ENCODE data around the gene LUC7L.
"Not testable (repeated sequence)": the region's sequence is repeated elsewhere in the genome, so short reads cannot be mapped to it uniquely, and the experiment has no call there.

LUC7L gene

DNA sequence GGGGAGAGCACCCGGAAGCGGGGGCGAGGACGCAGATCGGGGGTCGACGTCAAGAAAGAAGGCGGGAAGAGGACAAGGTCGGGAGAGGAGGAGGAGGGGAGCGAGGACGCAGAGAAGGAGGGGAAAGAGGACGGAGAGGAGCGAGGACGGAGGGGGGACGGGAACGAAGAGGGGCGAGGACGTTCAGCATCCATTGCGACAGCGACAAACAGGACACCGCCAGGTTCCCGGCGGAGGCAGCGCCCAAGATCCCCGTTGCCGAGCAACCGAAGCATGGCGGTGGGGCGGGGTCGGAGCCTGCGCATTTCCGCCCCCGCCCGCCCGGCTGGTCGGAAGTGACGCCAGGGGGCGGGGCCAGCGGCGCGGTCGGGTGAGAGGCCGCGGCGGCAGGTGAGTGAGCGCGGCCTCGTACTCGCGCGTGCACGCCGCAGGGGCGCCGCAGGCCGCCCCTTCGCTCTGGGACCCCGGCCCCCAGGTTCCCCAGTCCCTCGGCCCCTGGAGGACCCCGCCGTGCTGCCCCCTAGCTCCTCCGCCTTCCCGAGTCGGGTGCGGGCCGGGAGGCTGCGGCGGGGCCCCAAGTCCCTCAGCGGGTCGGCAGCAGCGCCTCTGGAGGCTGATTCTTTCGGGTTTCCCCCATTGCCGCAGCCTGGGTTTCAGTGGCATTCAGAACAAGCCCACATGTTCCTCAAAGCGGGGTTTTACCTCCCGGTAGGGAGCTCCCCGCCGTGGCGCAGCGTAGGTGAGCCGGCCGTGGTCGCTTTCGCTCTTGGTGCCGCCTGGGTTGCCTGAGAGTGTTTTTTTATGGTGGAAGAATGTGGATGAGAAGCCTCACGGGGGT is 5.4 kb upstream of the LUC7L start, which contains the start of gene FAM234A:
Gene FAM234A (plus strand): TSS at position 354 of the 838 bp plus-strand sequence. CDS start 19,593 bp downstream, outside the sequence.
- H3K9me3 ChIP-seq (ENCODE audit: low read length), result no peaks in the 10 kb centered on the region
- H3K4me1 ChIP-seq (ENCODE audit: insufficient read depth, low read length, severe bottlenecking), result peaks cover 16% of the 10 kb centered on the region
- H3K36me3 ChIP-seq (ENCODE audit: insufficient read depth, low read length), result no peaks in the 10 kb centered on the region
- no peak for TF ChIP-seq EZH2 (IDR thresholded peaks at IDR 0.05; ENCODE audit: borderline replicate concordance, low read length)
- TF ChIP-seq, protein P1, sequence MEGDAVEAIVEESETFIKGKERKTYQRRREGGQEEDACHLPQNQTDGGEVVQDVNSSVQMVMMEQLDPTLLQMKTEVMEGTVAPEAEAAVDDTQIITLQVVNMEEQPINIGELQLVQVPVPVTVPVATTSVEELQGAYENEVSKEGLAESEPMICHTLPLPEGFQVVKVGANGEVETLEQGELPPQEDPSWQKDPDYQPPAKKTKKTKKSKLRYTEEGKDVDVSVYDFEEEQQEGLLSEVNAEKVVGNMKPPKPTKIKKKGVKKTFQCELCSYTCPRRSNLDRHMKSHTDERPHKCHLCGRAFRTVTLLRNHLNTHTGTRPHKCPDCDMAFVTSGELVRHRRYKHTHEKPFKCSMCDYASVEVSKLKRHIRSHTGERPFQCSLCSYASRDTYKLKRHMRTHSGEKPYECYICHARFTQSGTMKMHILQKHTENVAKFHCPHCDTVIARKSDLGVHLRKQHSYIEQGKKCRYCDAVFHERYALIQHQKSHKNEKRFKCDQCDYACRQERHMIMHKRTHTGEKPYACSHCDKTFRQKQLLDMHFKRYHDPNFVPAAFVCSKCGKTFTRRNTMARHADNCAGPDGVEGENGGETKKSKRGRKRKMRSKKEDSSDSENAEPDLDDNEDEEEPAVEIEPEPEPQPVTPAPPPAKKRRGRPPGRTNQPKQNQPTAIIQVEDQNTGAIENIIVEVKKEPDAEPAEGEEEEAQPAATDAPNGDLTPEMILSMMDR (IDR thresholded peaks at IDR 0.05; ENCODE audit: low read length), result peak; percentile 59
- H3K79me2 ChIP-seq (ENCODE audit: insufficient read depth, low read length), result no peaks in the 10 kb centered on the region
- H3K9ac ChIP-seq (ENCODE audit: low read length), result peak within 1 kb of the TSS; percentile 85
- no peaks in the 10 kb centered on the region for H3F3A ChIP-seq (ENCODE audit: insufficient read depth, low read length)
- no peaks in the 10 kb centered on the region for H3K27me3 ChIP-seq (ENCODE audit: insufficient read depth, low read length)
- peak within 1 kb of the TSS; percentile 82 for H3K4me3 ChIP-seq (ENCODE audit: low read depth, low read length, poor library complexity, severe bottlenecking)
- H3K4me2 ChIP-seq (ENCODE audit: low read length), result peak within 1 kb of the TSS; percentile 89
- no peaks in the 10 kb centered on the region for H4K20me1 ChIP-seq (ENCODE audit: insufficient read depth, low read length)
- H3K27ac ChIP-seq (ENCODE audit: low read depth, low read length, poor library complexity, severe bottlenecking), result peak within 1 kb of the TSS; percentile 71
- no peaks in the 10 kb centered on the region for H3K9me2 ChIP-seq (ENCODE audit: low read depth, low read length)
- H2AFZ ChIP-seq (ENCODE audit: low read length), result no peak within 1 kb of the TSS

DNA sequence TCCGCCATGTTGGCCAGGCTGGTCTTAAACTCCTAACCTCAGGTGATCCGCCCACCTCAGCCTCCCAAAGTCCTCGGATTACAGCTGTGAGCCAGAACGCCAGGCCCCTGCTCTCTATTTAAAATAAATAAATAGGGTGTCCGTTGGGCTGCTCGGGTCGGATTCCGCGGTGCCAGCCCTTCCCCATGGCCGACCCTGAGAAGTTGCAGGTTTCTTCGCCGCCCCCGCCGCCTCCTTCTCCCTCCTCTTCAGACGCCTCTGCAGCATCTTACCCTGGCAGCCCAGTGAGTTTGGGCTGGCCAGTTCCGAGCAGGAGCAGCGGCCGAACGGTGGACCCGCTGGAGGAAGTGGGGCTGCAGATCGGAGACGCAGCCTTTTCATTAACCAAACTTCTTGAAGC is 1.7 kb upstream of the LUC7L start:
- H2AFZ ChIP-seq (ENCODE audit: low read length), result no peak overlapping the region
- H3K9me2 ChIP-seq (ENCODE audit: low read depth, low read length), result no peaks in the 10 kb centered on the region
- no peak overlapping the region for H3K27ac ChIP-seq (ENCODE audit: low read depth, low read length, poor library complexity, severe bottlenecking)
- no peak for TF ChIP-seq EZH2 (IDR thresholded peaks at IDR 0.05; ENCODE audit: borderline replicate concordance, low read length)
- TF ChIP-seq, protein P1 (IDR thresholded peaks at IDR 0.05; ENCODE audit: low read length), result no peak
- H3K9ac ChIP-seq (ENCODE audit: low read length), result no peak overlapping the region
- H3K27me3 ChIP-seq (ENCODE audit: insufficient read depth, low read length), result no peaks in the 10 kb centered on the region
- no peaks in the 10 kb centered on the region for H3F3A ChIP-seq (ENCODE audit: insufficient read depth, low read length)
- H3K4me1 ChIP-seq (ENCODE audit: insufficient read depth, low read length, severe bottlenecking), result peaks cover 34% of the 10 kb centered on the region
- no peaks in the 10 kb centered on the region for H4K20me1 ChIP-seq (ENCODE audit: insufficient read depth, low read length)
- H3K4me2 ChIP-seq (ENCODE audit: low read length), result no peak overlapping the region
- H3K36me3 ChIP-seq (ENCODE audit: insufficient read depth, low read length), result peaks cover 22% of the 10 kb centered on the region
- H3K4me3 ChIP-seq (ENCODE audit: low read depth, low read length, poor library complexity, severe bottlenecking), result no peak overlapping the region
- H3K9me3 ChIP-seq (ENCODE audit: low read length), result no peaks in the 10 kb centered on the region
- peaks cover 29% of the 10 kb centered on the region for H3K79me2 ChIP-seq (ENCODE audit: insufficient read depth, low read length)

- H3K79me2 ChIP-seq (ENCODE audit: insufficient read depth, low read length), result peaks cover 32% of the 10 kb centered on the region
- not testable (repeated sequence) for H3K27ac ChIP-seq (ENCODE audit: low read depth, low read length, poor library complexity, severe bottlenecking); H3K4me2 ChIP-seq (ENCODE audit: low read length); H3F3A ChIP-seq (ENCODE audit: insufficient read depth, low read length); H3K9me2 ChIP-seq (ENCODE audit: low read depth, low read length); H2AFZ ChIP-seq (ENCODE audit: low read length); H3K9me3 ChIP-seq (ENCODE audit: low read length); H4K20me1 ChIP-seq (ENCODE audit: insufficient read depth, low read length); H3K27me3 ChIP-seq (ENCODE audit: insufficient read depth, low read length); H3K9ac ChIP-seq (ENCODE audit: low read length); H3K4me3 ChIP-seq (ENCODE audit: low read depth, low read length, poor library complexity, severe bottlenecking)
- H3K4me1 ChIP-seq (ENCODE audit: insufficient read depth, low read length, severe bottlenecking), result peaks cover 31% of the 10 kb centered on the region
- peaks cover 28% of the 10 kb centered on the region for H3K36me3 ChIP-seq (ENCODE audit: insufficient read depth, low read length)
Observed at GRCh38 chr16:230351-230750, 1.1 kb upstream of the LUC7L start.

Data from OCI-LY1 (cell line).